Fibroblast of lung (primary cell): ENCODE results near the gene MDFIC. TPM values are rescaled to one million over a fixed set of nuclear protein-coding genes. Genes with fewer than 3 reads are reported as not detected.

ENCODE experiments used
- DNase-seq, 2 donors: peaks; one replicate each; pipeline versions ENCODE4 v3.0.0 to v3.0.0-alpha.2; 2010; ENCODE audit warnings: low read depth in 2 of 2
- H2AFZ ChIP-seq: 2 replicates; pipeline ENCODE4 v1.5.1; 2012; ENCODE audit warnings: low read length, control low read depth, inconsistent platforms
- H3K27ac ChIP-seq: 2 replicates; pipeline ENCODE4 v1.5.1; 2011; ENCODE audit warnings: low read length, control low read depth; ENCODE audit not compliant: insufficient read depth
- H3K27me3 ChIP-seq: 2 replicates; pipeline ENCODE4 v1.5.1; 2011; ENCODE audit warnings: mild to moderate bottlenecking, low read length; ENCODE audit not compliant: control insufficient read depth, insufficient read depth
- H3K36me3 ChIP-seq: 2 replicates; pipeline ENCODE4 v1.5.1; 2011; ENCODE audit warnings: low read length; ENCODE audit not compliant: control insufficient read depth, insufficient read depth
- H3K4me1 ChIP-seq: 2 replicates; pipeline ENCODE4 v1.5.1; 2011; ENCODE audit warnings: low read length; ENCODE audit not compliant: control insufficient read depth, insufficient read depth; ENCODE audit errors: extremely low read depth
- H3K4me2 ChIP-seq: 2 replicates; pipeline ENCODE4 v1.5.1; 2011; ENCODE audit warnings: low read length, control low read depth; ENCODE audit not compliant: insufficient read depth; ENCODE audit errors: extremely low read depth
- H3K4me3 ChIP-seq, 4 experiments: fragments of 200-600 bp in 1 of 4; sonication (generic) in 1 of 4; replicated peaks in 1 of 4; 2 replicates each; pipeline ENCODE4 v1.5.1; 2011 to 2016; ENCODE audit warnings: low read length in 4 of 4, low read depth in 3 of 4, mild to moderate bottlenecking in 3 of 4, control low read depth in 2 of 4, inconsistent platforms in 1 of 4, mixed read lengths in 1 of 4; ENCODE audit not compliant: insufficient read depth in 1 of 4; ENCODE audit errors: control extremely low read depth in 1 of 4
- H3K79me2 ChIP-seq: 2 replicates; pipeline ENCODE4 v1.5.1; 2012; ENCODE audit warnings: mild to moderate bottlenecking, low read length, inconsistent platforms; ENCODE audit not compliant: control insufficient read depth, insufficient read depth
- H3K9ac ChIP-seq: 2 replicates; pipeline ENCODE4 v1.5.1; 2011; ENCODE audit warnings: mild to moderate bottlenecking, low read length, control low read depth; ENCODE audit not compliant: insufficient read depth
- H3K9me3 ChIP-seq: 2 replicates; pipeline ENCODE4 v1.5.1; 2012; ENCODE audit warnings: low read depth, low read length; ENCODE audit not compliant: control insufficient read depth, insufficient read depth
- H4K20me1 ChIP-seq: 2 replicates; pipeline ENCODE4 v1.5.1; 2011; ENCODE audit warnings: low read length; ENCODE audit not compliant: control insufficient read depth, insufficient read depth; ENCODE audit errors: extremely low read depth
- CTCF ChIP-seq, 2 donors: IDR thresholded peaks in 1 of 2; conservative IDR thresholded peaks in 1 of 2; 1 replicate in 1 of 2; 2 replicates in 1 of 2; pipeline ENCODE4 v1.5.1; 2011 to 2012; ENCODE audit warnings: low read length in 2 of 2, control low read depth in 1 of 2, inconsistent platforms in 1 of 2, low read depth in 1 of 2, mild to moderate bottlenecking in 1 of 2
- EZH2 ChIP-seq: IDR thresholded peaks from 2 replicates; pipeline ENCODE4 v1.5.1; 2012; ENCODE audit warnings: low read length, control low read depth, mild to moderate bottlenecking; ENCODE audit errors: missing control alignments
- polyA plus RNA-seq, 2 donors: library from polyadenylated mRNA; depleted of rRNA in 1 of 2; stranded (reverse) in 1 of 2; unstranded in 1 of 2; fragments of >200 nt; gene quantifications; 2 replicates each; pipeline ENCODE4 v1.2.1, GENCODE V29; 2011 to 2012; ENCODE audit warnings: missing spikeins in 1 of 2
- total RNA-seq: library from RNA; depleted of rRNA; stranded (reverse); fragments of >200 nt; gene quantifications from 2 replicates; pipeline ENCODE4 v1.2.1, GENCODE V29; 2014

Gene MDFIC
- total and polyA plus RNA-seq, 2 donors (not counting 1 experiment from before 2014, with no cell fraction given) = 38.7 to 67.4 TPM

DNA sequence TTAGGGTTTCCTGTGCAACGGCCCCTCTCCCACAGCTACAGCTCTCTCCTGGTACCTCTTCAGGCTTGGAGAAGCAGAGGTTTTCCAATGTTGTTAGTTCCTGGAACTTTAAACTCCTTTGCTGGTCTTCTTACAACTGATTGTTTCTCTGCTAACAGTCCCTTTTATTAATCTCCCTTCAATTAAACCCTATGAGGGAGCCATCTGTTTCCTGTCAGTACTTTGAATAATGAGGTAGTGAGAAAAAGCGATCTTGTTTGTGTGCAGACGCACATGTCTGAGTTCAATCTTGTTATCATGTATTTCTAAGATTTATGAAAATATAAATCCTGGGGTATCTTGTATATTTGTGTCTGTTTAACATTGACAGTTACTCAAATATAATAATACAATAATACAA lies 102.4 kb downstream of the MDFIC start:
- H3K27me3 ChIP-seq = no peaks in the 10 kb centered on the region

GRCh38 chr7:115032715-115033703 lies 111.1 kb downstream of the MDFIC start:
- Histone ChIP-seq H3K9me3 (no peaks in the 10 kb centered on the region), H3K9ac (no peak overlapping the region), H3K4me2 (no peak overlapping the region), H3K79me2 (no peaks in the 10 kb centered on the region), H3K27ac (no peak overlapping the region), H2AFZ (no peak overlapping the region), H3K4me1 (no peaks in the 10 kb centered on the region), H3K4me3 (no peak overlapping the region), H4K20me1 (no peaks in the 10 kb centered on the region), H3K36me3 (no peaks in the 10 kb centered on the region), H3K27me3 (no peaks in the 10 kb centered on the region)
- DNase-seq = no peak
- TF ChIP-seq CTCF (conservative IDR thresholded peaks at IDR 0.05 in 1 of 2, IDR thresholded peaks at IDR 0.05 in 1 of 2; ENCODE audit: low read depth in 1 of 2, low read length in 2 of 2) (no peak), EZH2 (no peak)

More for the DNA sequence above, 102.4 kb downstream of the MDFIC start:
- Histone ChIP-seq H3K4me3 (no peak overlapping the region), H3K36me3 (no peaks in the 10 kb centered on the region), H3K4me1 (no peaks in the 10 kb centered on the region), H3K4me2 (no peak overlapping the region), H3K27ac (no peak overlapping the region), H3K9ac (no peak overlapping the region), H2AFZ (no peak overlapping the region), H3K79me2 (no peaks in the 10 kb centered on the region), H3K9me3 (no peaks in the 10 kb centered on the region), H4K20me1 (no peaks in the 10 kb centered on the region)
- TF ChIP-seq EZH2 = no peak
- no peak for TF ChIP-seq CTCF (conservative IDR thresholded peaks at IDR 0.05 in 1 of 2, IDR thresholded peaks at IDR 0.05 in 1 of 2; ENCODE audit: low read depth in 1 of 2, low read length in 2 of 2)
- DNase-seq = no peak

GRCh38 chr7:115033917-115034459 lies 112.1 kb downstream of the MDFIC start:
- Histone ChIP-seq H3K36me3 (no peaks in the 10 kb centered on the region), H3K27ac (no peak overlapping the region), H2AFZ (no peak overlapping the region), H3K79me2 (no peaks in the 10 kb centered on the region), H3K9ac (no peak overlapping the region), H3K9me3 (no peaks in the 10 kb centered on the region), H3K27me3 (no peaks in the 10 kb centered on the region), H3K4me1 (no peaks in the 10 kb centered on the region), H3K4me3 (no peak overlapping the region), H3K4me2 (no peak overlapping the region), H4K20me1 (no peaks in the 10 kb centered on the region)
- DNase-seq = no peak
- TF ChIP-seq CTCF (conservative IDR thresholded peaks at IDR 0.05 in 1 of 2, IDR thresholded peaks at IDR 0.05 in 1 of 2; ENCODE audit: low read depth in 1 of 2, low read length in 2 of 2) (no peak), EZH2 (no peak)
